GM04504 (cell line): ENCODE results near the gene ZNF845.
A peak's percentile ranks its signal among the peaks of the same experiment; 100 is the strongest.
"Not testable (repeated sequence)": the region's sequence is repeated elsewhere in the genome, so short reads cannot be mapped to it uniquely, and the experiment has no call there.

Experiments
- DNase-seq: peaks from one replicate; pipeline ENCODE4 v3.0.0-alpha.2; 2012; ENCODE audit warnings: low read depth

Gene ZNF845

DNA sequence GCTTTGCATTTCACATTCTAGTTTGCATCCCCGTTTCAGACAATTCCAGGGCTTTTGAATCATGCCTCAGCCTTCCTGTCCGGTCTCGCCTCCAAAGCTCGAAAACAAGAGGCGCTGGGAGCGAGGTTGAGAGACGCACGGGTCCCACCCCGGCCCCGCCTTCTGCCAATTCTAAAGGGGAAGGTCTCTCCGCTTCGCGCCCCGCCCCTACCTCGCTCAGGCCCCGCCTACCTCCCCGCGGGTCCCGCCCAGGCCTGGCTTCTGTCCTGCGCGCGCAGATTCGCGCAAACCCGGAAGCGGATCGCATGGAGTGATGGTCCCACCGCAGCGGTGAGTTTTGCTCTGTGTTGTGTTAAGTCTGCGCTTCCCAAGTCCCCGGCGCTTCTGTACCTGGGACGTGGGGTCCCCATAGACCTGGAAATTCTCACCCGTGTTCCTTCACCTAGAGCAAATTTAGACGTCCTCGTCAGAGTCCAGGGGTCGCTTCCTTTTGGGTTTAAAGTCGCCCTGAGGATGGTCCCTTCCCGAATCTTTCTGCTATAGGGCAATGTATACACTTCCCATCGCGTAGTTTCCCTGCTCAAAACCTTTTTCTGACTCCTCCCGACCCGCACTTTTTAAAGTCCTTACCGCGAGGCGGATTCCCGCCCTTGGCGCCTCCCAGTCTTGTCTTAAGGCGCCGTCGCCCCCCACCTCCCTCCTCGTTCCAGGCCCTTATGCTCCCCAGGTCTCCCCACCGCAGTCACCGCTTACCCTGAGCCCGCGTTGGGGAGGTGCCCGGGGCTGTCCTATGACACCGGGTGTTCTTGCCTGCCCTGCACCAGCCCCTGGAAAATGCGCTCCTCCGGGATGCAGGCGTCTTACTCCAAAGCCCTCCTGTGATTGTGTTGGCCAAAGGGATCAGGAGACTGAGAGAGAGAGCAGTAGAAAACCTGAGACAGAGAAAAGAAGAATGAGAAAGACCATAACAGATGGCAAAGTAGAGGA lies at the start of gene ZNF845:
Gene ZNF845 (plus strand): TSS at position 287 of the 987 bp plus-strand sequence. CDS start 7,559 bp downstream, outside the sequence.
- peak; percentile 82 for DNase-seq

DNA sequence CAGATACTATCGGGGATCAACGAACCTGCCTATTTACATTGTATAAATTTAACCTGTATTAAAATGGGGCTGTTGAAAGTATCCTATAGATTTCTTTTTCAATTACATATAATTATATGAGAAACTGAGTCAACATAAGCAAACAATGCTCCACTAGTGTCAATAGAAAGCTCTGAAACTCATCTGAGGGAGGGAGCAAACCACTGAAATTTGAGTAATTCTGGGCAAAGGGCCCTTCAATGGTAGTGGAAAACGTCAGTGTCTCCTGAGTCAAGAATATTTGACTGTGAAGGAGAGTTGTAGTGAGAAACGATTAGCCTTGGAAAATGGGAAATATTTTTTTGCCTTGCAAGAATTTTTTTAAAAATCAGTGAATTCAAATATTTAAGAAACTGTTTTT lies 48.5 kb upstream of the ZNF845 start:
- no peak for DNase-seq

DNA sequence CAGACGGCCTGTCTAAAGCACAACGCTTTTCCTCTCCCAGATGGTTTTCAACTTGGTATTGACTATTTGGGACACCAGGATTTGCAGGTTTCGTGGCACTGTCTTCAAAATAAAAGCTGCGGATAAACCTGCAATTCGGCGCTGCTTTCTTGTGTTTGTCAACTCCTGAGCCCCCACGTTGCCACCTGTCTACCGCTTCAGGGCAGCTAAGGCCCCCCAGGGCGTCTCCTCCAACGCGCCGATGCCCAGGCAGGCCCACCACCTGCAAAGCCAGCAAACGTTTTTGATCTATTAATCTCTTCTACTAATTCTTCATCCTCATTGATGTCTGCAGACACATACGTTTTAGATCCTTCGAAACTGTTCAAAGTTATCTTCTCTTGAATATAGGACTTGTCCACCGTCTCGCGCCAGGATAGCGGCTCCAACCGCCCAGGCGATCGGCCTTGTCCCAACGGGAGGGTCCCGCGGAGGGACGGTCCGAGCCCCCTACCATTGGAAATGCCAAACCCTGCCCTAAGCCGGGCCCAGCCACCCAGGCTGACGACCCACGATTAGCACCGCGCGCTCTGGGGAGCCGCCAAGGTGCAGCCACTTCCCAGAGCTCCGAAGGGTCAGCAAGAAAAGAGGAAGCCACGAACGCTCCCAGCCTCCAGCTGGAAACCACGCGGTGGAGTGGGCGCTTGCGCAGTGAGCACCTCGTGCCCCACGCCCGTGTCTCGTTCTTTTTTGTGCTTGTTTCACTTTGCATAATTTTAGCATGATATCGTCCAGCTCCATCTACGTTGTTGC lies 42.6 kb upstream of the ZNF845 start:
- DNase-seq: no peak

DNA sequence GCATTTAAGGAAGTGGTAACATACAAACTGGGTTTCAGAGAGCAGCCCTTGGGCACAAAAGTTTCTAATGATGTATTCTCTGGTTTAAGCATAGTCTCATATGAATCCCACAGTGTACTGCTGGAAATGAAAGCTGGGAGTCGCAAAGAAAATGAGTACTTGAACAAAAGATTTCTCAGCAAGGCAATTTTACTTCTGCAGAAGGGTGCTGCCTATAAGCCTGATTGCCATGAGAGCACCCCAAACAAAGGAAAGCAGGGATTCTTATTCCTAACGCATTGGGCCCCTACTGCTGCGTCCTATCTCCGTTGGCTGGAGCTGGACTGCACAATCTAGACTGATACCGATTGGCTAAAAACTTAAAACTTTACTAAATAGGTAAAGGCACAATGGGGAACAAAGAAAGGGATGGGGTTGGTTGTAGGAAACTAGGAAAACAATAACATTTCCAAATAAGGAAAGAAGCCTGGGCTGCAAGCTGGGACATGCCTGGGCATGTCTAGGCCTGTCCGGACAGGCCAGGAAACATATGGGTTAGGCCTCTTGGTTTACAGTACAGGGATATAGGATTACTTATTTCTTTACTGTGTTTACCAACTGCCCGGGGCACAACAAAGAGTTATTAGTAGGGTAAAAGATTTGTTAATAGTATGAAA lies 38.6 kb upstream of the ZNF845 start:
- no peak for DNase-seq

DNA sequence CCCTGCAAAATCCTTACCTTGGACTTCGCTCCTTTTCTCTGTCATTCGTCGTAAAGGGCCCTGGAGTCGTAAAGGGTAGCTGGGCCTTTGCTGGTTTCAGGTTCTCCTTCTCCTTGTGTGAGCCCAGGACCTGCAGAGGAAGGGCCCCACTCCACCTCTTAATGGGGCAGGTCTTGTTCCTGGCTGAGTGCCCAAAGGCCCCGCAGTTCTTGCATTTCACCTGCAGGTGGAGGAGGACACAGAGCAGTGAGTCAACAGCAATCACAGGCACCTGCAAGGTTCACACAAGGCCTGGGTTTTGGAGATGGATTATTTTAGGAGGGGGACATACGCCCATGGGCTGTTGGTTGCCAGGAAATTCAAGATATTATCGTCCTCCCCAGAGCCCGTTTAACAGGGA lies 32.2 kb upstream of the ZNF845 start:
- DNase-seq: not testable (repeated sequence)

DNA sequence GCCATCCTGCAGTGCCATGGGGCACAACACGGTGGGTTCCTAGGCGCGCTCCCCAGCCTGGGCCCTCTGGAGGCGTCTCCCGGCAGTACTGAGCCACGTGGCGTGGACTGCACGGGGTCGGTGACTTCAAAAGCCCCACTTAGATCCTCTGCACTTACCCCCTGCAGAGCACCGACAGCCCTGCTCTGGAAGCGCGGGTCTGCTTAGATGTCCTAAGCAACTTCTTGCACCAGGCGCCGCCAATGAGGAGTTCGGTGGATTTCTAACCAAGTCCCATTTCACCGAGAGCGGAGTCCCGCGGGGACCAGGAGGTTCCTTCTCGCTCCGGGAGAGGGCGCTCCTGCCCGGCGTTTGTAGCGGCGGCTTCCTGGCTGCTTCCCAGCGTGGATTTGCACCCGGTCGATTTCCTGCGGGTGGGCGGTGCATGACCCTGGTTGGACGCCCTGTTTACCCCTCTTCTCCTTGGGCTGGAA lies 25.2 kb upstream of the ZNF845 start:
- DNase-seq: no peak

DNA sequence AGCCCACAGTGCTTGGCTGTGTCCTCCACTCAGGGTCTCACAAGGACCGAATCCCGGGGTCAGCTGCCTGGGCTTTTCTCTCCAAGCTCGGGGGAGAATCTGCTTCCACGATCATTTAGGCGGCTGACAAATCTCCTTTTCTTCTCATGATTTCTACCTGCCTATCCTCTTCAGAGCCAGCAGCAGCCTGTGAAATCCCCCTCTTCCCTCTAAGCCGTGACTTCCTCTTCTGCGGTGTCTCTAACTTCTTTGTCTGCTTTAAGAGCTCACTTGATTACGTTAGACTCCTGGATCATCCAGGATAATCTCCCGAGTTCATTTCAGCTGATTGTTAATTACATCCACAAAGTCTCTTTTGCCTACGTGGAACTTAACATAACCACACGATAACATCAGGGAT lies 22.5 kb upstream of the ZNF845 start:
- no peak for DNase-seq

DNA sequence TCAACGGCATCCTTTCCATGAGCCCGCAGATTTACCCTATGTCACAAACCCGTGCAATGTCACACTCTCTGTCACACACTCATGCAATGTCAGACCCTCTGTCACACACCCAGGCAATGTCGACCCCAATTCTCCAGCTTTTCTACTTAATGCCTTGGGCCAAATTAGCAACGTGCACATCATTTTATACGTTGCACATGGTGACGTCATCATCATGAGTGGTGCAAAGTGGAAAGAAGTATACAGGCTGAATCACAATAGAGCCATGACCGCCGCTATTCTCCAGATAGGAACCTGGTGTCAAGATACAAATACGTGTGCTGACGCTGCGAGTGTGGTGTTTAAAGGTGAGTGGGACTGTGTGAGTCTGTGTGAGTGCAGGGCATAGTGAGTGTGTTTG lies 21.7 kb upstream of the ZNF845 start:
- no peak for DNase-seq

DNA sequence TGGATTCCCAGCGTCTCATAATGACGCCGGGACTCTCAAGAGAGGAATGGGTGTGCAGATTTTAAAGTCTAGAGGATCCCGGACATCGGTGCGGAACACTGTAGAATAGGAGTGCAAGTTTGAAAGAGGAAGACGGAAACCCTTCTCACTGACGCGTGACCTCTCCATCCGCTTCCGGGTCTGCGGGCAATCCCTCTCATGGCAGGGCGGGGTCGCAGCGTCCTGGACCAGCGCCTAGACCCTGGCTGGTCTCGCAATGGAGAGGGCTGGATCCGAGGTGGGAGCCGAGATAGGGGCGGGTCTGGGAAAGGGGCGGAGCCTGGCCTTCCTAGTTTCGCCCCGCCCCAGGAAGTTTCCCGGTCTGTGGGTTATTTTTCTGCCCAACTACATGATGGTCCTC lies 4.6 kb upstream of the ZNF845 start:
- DNase-seq: no peak

DNA sequence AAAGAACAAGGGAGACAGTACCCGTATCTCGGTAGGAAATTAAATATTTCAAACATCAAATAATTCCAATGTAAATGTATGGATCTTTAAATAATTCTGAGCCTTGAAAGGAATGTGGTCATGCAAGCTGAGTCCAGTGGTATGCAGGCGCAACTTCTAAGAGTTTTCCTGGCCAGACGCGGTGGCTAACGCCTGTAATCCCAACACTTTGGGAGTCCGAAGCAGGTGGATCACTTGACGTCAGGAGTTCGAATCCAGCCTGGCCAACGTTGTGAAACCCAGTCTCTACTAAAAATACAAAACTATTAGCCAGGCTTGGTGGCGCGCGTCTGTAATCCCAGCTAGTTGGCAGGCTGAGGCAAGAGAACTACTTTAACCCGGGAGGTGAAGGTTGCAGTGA lies 1.1 kb upstream of the ZNF845 start:
- DNase-seq: no peak

DNA sequence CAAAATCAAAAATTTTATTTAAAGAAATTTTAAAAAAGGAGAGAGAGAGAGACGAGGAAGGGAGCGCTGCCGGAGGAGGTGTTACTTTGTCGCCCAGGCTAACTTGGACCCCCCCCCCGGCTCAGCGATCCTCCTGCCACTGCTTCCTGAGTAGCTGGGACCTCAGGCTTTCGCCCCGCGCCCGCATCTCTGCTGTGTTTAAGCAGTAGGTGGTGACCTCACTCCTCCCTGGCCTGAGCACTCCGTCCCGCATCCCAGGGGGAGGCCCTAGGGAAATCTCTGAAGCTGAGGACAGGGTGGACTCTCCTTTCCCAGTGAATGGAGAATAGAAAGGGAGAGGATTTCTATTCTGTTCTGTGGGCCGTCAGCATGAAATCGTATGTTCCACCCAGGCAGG lies 485 bp upstream of the ZNF845 start:
- DNase-seq: no peak

DNA sequence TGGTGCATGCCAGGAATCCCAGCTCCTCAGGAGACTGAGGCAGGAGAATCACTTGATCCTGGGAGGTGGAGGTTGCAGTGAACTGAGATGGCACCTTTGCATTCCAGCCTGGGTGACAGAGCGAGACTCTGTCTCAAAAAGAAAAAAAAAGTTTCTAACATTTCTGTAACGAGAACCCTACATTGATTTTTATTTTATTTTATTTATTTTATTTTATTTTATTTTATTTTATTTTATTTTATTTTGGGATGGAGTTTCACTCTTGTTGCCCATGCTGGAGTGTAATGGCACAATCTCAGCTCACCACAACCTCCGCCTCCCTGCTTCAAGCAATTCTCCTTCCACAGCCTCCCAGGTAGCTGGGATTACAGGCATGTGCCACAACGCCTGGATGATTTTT lies 10.9 kb downstream of the ZNF845 start:
- DNase-seq: not testable (repeated sequence)

DNA sequence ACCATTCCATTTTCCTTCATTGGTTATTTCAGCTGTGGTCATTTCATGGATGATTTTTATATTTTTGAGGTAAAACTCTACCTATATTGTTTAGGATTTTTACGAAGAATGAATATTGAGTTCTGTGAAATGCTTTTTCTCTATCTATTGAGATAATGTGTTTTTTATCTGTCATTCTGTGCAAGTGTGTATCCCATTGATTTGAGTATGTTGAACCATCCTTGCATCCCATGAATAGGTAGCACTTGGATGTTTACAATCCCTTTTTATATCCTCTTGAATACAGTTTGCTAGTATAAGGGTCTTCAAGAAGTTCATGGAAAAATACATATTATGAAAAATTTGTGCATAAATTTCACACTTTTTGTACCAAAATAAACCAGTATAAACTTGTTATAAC lies 22.2 kb downstream of the ZNF845 start:
- no peak for DNase-seq

DNA sequence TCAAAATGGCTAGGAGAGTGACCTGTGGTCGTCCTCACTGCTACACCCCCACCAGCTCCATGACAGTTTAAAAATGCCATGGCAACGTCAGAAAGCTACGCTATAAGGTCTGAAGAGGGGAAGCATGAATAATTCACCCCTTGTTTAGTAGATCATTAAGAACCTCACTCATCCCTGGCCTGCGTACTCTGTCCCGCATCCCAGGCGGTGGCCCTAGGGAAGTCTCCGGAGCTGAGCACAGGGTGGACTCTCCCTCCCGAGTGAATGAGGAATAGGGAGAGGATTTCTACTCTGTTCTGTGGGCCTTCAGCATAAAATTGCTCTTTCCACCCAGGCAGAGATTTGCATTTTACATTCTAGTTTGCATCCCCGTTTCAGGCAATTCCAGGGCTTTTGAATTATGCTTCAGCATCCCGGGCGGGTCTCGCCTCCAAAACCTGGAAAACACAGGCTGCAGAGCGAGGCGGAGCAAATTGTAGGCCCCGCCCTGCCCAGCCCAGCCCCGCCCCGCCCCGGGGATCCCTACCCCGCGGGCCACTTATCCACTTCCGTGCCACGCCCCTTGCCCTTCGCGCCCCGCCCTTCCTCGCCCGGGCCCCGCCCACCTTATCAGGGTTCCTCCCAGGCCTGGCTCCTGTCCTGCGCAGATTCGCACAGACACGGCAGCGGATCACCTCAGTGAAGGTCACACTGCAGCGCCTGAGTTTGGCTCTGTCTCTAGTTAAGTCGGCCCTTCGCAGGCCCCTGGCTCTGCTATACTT lies 24.5 kb downstream of the ZNF845 start:
- DNase-seq: no peak

DNA sequence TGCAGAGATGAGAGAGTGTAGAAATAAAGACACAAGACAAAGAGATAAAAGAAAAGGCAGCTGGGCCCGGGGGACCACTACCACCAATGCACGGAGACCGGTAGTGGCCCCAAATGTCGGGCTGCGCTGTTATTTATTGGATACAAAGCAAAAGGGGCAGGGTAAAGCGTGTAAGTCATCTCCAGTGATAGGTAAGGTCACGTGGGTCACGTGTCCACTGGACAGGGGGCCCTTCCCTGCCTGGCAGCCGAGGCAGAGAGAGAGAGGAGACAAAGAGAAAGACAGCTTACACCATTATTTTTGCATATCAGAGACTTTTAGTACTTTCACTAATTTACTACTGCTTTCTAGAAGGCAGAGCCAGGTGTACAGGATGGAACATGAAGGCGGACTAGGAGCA lies 26.5 kb downstream of the ZNF845 start:
- DNase-seq: not testable (repeated sequence)

DNA sequence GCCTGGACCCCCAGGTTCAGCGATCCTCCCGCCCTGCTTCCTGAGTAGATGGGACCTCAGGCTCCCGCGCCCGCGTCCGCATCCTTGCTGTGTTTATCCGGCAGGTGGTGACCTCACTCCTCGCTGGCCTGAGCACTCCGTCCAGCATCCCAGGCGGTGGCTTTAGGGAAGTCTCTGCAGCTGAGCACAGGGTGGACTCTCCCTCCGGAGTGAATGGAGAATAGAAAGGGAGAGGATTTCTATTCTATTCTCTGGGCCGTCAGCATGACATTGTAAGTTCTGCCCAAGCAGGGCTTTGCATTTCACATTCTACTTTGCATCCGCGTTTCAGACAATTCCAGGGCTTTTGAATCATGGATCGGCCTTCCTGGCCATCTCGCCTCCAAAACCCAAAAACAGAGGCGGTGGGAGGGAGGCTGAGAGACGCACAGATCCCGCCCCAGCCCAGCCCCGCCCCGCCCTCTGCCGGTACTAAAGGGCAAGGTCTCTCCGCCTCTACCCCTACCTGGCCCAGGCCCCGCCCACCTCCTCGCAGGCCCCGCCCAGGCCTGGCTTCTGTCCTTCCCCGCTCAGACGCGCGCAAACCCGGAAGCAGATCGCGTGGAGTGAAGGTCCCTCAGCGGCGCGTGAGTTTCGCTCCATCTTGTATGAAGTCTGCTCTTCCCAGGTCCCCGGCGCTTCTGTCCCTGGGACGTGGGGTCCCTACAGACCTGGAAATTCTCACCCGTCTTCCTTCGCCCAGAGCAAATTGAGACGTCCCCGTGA lies 31.8 kb downstream of the ZNF845 start, which contains the start of gene ZNF525:
Gene ZNF525 (plus strand): TSS at position 572 of the 765 bp plus-strand sequence. CDS start 6,577 bp downstream, outside the sequence.
- peak; percentile 36 for DNase-seq

DNA sequence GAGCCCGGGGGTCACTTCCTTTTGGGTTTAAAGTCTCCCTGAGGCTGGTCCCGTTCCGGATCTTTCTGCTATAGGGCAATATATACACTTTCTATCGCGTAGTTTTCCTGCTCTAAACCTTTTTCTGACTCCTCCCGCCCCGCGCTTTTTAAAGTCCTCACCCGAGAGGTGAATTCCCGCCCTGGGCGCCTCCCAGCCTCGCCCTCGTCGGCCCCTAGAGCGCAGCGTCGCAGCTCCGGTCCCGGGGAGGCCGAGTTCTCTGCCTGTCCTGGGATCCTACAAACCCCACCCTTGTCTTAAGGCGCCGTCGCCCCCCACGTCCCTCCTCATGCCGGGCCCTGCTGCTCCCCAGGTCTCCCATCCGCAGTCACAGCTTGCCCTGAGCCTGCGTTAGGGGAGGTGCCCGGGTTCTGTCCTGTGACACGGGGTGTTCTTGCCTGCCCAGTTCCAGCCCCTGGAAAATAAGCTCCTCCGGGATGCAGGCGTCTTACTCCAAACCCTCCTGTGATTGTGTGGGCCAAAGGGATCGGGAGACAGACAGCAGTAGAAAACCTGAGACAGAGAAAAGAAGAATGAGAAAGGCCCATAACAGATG lies 32.4 kb downstream of the ZNF845 start:
- DNase-seq: peak; percentile 8

DNA sequence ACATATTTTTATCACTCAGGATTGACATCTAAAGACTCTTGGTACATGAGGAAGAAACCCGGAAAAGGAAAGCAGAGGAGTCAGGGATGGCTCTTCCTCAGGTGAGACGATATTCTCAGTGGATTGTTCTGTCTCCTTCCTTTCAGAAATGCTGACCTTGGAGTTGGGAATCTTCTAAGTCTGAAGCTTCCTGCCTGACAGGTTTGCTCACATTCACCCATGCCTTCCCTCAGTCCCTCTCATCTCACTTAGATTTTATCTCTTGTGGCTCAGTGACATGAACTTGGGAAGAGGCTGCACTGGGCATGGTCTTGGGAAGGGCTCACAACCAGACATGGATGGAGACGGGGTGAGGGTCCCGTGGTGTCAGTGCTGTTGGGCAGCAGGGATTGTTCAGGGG lies 38.6 kb downstream of the ZNF845 start:
- DNase-seq: no peak

DNA sequence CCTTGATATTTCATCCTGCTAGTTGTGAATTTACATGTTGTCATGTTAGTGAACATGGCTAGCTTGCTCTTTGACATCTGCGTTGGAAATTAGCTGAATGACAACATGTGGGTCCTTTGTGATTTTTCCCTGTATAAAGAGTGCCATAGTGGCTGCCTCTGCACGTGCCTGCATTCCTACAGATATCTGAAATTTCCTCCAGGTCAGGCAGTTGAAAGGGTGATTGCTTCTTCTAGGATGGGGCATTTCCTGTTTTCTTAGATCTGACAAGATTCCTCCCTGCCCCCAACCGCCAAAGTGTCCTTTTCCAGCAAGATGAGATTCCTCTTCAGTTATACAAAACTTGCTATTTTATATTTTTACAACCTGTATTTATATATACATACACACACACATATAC lies 40.7 kb downstream of the ZNF845 start:
- no peak for DNase-seq

DNA sequence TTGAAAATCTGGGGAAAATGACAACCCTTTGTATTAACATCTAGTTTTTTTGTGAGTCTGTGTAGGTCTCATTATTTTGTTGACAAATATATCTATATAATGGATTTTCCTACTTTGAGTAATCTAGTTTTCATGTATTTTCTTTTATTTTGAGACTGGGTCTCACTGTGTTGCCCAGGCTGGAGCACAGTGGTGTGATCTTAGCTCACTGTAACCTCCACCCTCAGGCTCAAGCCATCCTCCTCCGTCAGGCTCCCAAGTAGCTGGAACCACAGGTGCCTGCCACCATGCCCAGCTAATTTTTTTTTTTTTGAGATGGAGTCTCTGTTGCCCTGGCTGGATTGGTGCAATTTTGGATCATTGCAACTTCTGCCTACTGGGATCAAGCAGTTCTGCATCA lies 41.2 kb downstream of the ZNF845 start:
- no peak for DNase-seq
